OCI-LY1 (cell line): ENCODE results near the gene CDH4.

Source experiments
- EZH2 ChIP-seq: fragments of 200-600 bp; sonication (generic), shearing (Covaris generic); IDR thresholded peaks from 2 replicates; pipeline ENCODE4 v1.8.0; 2017; ENCODE audit warnings: borderline replicate concordance, mixed run types, mild to moderate bottlenecking, antibody characterized with exemption, low read length, moderate library complexity, mixed read lengths
- TF ChIP-seq, protein P1 (sequence below): fragments of 200-600 bp; sonication (generic), shearing (Covaris generic); IDR thresholded peaks from 2 replicates; pipeline ENCODE4 v1.5.1; 2017; ENCODE audit warnings: mild to moderate bottlenecking, antibody characterized with exemption, low read length, moderate library complexity, mixed read lengths

DNA sequence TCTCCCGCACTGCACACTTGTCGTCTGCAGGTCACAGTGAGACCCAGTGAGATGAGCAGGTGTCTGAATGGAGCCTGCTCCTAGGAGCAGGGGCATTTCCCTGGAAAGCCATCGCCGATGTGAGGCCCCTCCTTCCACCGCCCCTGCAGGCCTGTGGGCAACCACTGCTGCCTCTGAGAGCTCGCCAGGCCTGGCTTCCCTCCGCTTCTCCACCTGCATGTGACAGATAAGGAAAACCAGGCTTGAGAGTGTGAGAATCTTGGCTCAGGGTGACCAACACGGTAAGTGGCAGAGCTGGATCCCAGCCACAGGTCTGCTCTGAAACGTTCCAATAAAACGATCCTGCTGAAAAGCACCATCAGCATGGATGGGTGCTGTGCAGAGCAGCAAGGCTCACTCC is 332.8 kb downstream of the CDH4 start:
- TF ChIP-seq, protein P1, sequence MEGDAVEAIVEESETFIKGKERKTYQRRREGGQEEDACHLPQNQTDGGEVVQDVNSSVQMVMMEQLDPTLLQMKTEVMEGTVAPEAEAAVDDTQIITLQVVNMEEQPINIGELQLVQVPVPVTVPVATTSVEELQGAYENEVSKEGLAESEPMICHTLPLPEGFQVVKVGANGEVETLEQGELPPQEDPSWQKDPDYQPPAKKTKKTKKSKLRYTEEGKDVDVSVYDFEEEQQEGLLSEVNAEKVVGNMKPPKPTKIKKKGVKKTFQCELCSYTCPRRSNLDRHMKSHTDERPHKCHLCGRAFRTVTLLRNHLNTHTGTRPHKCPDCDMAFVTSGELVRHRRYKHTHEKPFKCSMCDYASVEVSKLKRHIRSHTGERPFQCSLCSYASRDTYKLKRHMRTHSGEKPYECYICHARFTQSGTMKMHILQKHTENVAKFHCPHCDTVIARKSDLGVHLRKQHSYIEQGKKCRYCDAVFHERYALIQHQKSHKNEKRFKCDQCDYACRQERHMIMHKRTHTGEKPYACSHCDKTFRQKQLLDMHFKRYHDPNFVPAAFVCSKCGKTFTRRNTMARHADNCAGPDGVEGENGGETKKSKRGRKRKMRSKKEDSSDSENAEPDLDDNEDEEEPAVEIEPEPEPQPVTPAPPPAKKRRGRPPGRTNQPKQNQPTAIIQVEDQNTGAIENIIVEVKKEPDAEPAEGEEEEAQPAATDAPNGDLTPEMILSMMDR, result no peak
- no peak for TF ChIP-seq EZH2
